ACHN (cell line): ENCODE results near the gene UTP14C.
"Not testable (repeated sequence)": the region's sequence is repeated elsewhere in the genome, so short reads cannot be mapped to it uniquely, and the experiment has no call there.

ENCODE experiments used
- DNase-seq: peaks from one replicate; pipeline ENCODE4 v3.0.0-alpha.2; 2015
- in situ Hi-C: cut with HindIII; loops from 2 replicates; pipeline ENCODE4 v1.10.0; 2017; ENCODE audit warnings: low sequenced_read_pairs, low pct_ligation_motif_present, low pct_unique_long_range_greater_than_20kb

UTP14C gene

GRCh38 chr13:52024481-52024880 lies at the start of gene UTP14C:
UTP14C (plus strand) TSS chr13:52024691; CDS start chr13:52028805, 4,114 bp downstream.
- in situ Hi-C loops, result no loop called here
- DNase-seq, result no peak

DNA sequence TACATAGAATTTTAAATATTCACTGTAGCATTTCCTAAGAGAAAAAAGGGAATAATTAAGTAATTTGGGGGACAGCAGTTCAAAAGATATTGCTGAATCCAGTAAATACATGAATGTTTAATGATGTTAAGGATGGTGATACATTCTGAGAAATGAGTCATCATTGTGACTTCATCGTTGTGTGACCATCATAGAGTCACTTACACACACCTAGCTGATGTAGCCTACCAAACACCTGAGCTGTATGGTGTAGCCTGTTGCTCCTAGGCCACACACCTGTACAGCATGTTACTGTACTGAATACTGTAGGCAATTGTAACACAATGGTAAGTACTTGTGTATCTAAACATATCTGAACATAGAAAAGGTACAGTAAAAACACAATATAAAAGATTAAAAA lies 48.1 kb upstream of the UTP14C start:
- no peak for DNase-seq
- in situ Hi-C loops, result no loop called here

- in situ Hi-C loops, result no loop called here
- DNase-seq, result no peak
These were observed 47.6 kb upstream of the UTP14C start for GRCh38 chr13:51976890-51977289.

DNA sequence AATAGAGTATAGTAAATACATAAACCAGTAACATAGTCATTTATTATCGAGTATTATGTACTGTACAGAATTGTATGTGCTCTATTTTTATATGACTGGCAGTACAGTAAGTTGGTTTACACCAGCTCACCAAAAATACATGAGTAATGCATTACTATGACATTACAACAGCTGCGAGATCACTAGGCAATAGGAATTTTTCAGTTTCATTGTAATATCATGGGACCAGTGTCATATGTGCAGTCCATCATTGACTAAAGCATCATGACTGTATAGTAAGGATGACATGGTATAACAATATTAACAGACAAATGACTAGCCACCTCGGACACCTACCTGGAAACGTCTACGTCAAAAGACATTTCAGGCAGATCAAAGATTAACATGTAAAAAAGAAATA lies 46.9 kb upstream of the UTP14C start:
- no peak for DNase-seq
- in situ Hi-C loops, result no loop called here

GRCh38 chr13:51978796-51979556 lies 45.5 kb upstream of the UTP14C start:
- in situ Hi-C loops, result no loop called here
- DNase-seq, result no peak

GRCh38 chr13:51980908-51981307 lies 43.6 kb upstream of the UTP14C start:
- in situ Hi-C loops, result no loop called here
- DNase-seq, result no peak

DNA sequence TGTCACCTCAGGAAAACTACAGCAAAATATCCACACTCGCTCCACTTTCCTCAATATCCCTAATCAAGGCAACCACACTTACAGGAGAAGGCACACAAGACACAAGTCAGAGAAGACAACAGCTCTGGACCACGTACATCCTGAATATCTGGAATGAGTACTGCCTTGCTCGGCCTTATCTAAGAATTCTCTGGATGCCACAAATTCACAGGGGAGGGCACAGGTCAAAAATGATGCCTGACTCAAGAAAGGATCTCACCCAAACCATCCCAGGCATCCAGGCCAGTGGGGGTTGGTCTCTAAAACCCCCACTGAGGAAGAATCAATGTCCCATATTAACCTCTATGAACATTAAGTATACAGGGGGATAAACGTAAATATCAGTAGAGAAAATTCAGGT lies 43.1 kb upstream of the UTP14C start:
- DNase-seq, result no peak
- in situ Hi-C loops, result no loop called here

DNA sequence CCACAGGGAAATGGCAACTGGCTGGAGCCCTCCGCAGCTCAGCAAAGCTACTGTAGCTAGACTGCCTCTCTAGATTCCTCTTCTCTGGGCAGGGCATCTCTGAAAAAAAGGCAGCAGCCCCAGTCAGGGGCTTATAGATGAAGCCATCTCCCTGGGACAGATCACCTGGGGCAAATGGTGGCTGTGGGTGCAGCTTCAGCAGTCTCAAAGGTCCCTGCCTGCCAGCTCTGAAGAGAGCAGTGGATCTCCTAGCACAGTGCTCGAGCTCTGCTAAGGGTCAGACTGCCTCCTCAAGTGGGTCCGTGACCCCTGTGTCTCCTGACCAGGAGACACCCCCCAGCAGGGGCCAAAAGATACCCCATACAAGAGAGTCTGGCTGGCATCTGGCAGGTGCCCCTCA lies 41.2 kb upstream of the UTP14C start:
- not testable (repeated sequence) for DNase-seq

GRCh38 chr13:51984904-51985303 lies 39.6 kb upstream of the UTP14C start:
- in situ Hi-C loops, DNase-seq: not testable (repeated sequence)

More for the DNA sequence above, 41.2 kb upstream of the UTP14C start:
- in situ Hi-C loops, result not testable (repeated sequence)

- in situ Hi-C loops, result no loop called here
- no peak for DNase-seq
These were observed 35.4 kb upstream of the UTP14C start for GRCh38 chr13:51988988-51989618.

DNA sequence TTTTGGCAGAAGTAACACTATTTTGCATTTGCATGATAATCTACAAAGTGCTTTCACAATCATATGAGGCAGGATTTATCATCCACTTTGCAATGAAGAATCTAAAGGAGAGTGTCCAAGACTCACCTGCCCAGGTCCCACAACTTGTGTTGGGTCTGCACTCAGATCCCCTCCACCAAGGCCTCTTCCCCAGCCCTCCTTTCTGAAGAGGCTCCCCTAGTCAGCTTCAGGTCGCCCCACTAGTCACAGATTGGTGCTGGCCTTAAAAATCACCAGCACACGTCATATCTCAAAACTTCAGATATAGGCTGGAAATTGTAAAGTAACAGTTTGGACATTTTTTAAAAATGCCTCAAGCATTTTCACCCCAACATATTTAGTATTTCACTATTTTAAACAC lies 30.8 kb upstream of the UTP14C start:
- DNase-seq, result no peak
- in situ Hi-C loops, result no loop called here

GRCh38 chr13:51995677-51996551 lies 28.6 kb upstream of the UTP14C start:
- DNase-seq, result no peak
- in situ Hi-C loops, result no loop called here

DNA sequence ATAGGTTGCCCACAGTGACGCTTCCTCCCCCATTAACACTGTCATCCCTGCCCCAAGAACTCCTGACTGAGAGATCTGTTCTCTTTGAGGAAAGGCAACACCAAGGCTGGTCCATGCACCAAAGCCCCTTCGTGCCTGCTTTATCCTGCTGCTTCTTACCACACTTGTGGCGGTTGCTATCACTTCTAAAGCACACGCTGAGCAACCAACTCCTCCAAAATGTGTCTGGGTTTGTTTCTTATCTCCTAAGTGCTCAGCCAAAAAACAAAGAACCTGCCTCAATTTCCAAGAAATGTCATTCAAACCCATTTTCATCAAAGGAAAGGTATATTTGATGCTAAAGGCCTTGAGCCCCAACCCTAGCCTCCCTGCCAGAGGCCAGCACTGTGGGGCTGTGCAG lies 27.9 kb upstream of the UTP14C start:
- in situ Hi-C loops, result no loop called here

GRCh38 chr13:51997186-51997585 lies 27.3 kb upstream of the UTP14C start:
- no peak for DNase-seq
- in situ Hi-C loops, result no loop called here

More for the DNA sequence above, 27.9 kb upstream of the UTP14C start:
- DNase-seq, result no peak

DNA sequence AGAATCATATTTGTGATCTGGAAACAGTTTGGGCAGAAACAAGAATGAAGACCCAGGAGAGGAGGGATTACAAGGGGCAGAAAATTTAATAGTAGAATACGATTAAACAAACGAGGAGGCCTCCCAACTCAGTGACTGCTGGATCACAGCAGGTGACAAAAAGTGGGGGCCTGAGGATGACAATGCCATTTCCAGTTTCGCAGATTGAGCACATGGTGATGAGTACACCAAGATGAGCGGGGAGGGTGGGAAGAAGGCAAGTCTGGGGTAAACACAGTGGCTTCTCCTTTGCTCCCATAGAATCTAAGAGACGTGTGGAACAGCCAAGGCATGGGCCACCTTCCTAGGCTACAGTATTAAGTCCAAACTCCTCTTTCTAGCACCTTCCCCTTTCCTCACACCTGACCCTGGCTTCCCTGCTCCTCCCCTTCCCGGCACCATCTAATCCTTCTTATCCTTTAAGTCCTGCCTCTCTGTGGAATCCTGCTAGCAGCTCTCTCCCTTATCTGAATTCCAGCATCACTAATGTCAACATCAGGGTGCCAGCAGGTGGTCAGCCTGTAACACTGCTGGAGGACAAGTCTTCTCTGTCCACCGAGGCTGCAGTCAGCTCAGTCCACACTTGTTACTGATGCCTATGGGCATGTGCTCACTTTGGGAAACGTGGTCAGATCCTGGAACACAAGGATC lies 26.7 kb upstream of the UTP14C start:
- no peak for DNase-seq
- in situ Hi-C loops, result no loop called here

DNA sequence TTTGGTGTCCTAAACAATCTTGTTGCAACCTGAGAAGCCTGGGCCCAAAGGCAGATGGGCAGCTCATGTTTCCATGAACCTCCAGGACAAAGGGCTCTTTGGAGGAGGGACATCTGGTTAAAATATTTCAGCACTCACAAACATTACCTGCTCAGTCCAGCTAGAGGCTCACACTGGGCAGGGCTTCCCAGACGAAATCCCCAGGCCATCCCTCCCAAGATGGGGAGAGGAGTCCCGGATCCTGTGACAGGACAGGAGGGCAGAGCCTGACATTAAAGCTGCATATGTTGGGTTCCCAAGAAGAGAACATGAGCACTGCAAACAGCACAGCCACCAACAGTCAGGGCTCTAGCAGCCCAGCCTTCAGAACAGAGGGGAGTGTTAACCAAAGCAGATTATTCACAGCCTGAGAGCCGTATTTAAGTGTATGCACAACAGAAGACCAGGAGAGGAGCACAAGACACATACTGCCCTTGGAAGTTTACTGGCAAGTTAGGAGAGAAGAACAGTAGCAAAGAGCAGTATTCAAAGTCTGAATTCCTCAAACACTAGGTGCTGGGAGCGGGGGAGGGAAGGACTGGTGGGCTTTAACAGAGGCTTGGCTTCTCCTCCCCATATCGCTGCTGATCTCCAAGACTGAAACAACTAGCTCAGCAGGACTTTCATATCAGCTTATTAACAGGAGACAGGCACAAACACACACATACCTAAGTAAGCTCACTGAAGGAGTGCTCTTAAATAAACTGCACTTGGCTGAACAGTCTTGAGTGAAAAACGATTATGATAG lies 25.6 kb upstream of the UTP14C start:
- in situ Hi-C loops, result no loop called here
- no peak for DNase-seq

DNA sequence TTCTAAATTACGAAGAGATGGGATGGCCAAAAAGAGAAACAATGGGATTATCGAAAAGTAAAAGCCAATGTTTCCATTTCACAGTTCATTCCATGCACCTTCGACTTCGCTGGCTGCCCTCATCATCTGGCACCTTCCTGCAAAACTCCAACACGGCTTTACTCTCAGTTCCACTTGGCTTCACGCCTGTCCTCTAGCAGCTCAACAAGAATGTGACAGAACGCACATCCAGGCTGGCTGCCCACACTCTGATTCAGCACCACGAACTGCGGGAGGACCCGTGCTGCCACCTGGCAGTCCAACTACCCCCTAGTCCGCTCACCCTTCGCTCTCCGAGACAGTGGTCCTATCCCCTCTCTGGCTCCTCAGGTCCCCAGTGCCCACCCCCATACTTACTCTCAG lies 25.0 kb upstream of the UTP14C start:
- peak; percentile 15 for DNase-seq
- in situ Hi-C loops, result no loop called here

DNA sequence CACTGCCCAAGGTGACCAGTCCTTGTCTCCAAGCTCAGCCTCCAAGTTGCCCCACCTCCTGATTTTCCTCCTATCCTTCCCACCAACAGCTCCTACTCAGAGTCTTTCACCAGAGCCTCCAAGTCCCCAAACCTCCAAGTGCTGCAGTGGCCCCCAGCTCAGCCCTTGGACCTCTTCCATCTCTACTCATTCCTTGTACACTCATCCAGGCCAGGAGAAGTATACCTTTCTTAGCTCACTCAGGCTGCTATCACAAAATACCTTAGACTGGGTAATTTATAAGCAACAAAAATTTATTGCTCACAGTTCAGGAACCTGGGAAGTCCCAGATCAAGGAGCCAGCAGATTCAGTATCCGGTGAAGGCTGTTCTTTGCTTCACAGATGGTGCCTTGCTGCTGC lies 24.6 kb upstream of the UTP14C start:
- DNase-seq, result no peak
- in situ Hi-C loops, result no loop called here
